HEK293T (cell line): ENCODE data around the gene FCHSD1.
A peak's percentile ranks its signal among the peaks of the same experiment; 100 is the strongest.

Experiments
- CTCF ChIA-PET: fragments of 350-600 bp; formaldehyde crosslinking; extraction: SDS; loops from one replicate; lab custom pipeline; 2021; ENCODE audit warnings: antibody characterized with exemption, inconsistent platforms; lab: Yijun Ruan, JAX
- POLR2A ChIA-PET: fragments of 350-600 bp; formaldehyde crosslinking; extraction: SDS; loops from one replicate; lab custom pipeline; 2020; ENCODE audit warnings: antibody characterized with exemption, inconsistent platforms; lab: Yijun Ruan, JAX
- DNase-seq: peaks from one replicate; pipeline ENCODE4 v3.0.0; 2012; ENCODE audit warnings: mixed read lengths; ENCODE audit errors: extremely low spot score
- ARNT ChIP-seq: fragments of 450-650 bp; IDR thresholded peaks from 2 replicates; pipeline ENCODE4 v1.6.1; 2017; ENCODE audit warnings: mild to moderate bottlenecking
- BHLHE40 ChIP-seq: fragments of 450-650 bp; IDR thresholded peaks from 2 replicates; pipeline ENCODE4 v1.6.1; 2016; ENCODE audit warnings: mild to moderate bottlenecking, moderate library complexity, borderline replicate concordance
- CTBP1 ChIP-seq: fragments of 450-650 bp; IDR thresholded peaks from 2 replicates; pipeline ENCODE4 v1.6.1; 2016; ENCODE audit warnings: borderline replicate concordance
- ELF4 ChIP-seq: fragments of 450-650 bp; IDR thresholded peaks from 2 replicates; pipeline ENCODE4 v1.6.1; 2017; ENCODE audit warnings: antibody characterized with exemption
- FOXA1 ChIP-seq: fragments of 450-650 bp; IDR thresholded peaks from 2 replicates; pipeline ENCODE4 v1.6.1; 2016; ENCODE audit warnings: mild to moderate bottlenecking
- FOXK2 ChIP-seq: fragments of 450-650 bp; IDR thresholded peaks from 2 replicates; pipeline ENCODE4 v1.6.1; 2016; ENCODE audit warnings: mild to moderate bottlenecking
- FOXM1 ChIP-seq: fragments of 450-650 bp; IDR thresholded peaks from 2 replicates; pipeline ENCODE4 v1.6.1; 2017; ENCODE audit warnings: mild to moderate bottlenecking, borderline replicate concordance
- HDGF ChIP-seq: fragments of 450-650 bp; IDR thresholded peaks from 2 replicates; pipeline ENCODE4 v1.6.1; 2017; ENCODE audit warnings: antibody characterized with exemption, borderline replicate concordance
- L3MBTL2 ChIP-seq: fragments of 450-650 bp; conservative IDR thresholded peaks from 2 replicates; pipeline ENCODE4 v1.6.1; 2016; ENCODE audit warnings: mild to moderate bottlenecking
- LEF1 ChIP-seq: fragments of 450-650 bp; IDR thresholded peaks from 2 replicates; pipeline ENCODE4 v1.6.1; 2017; ENCODE audit warnings: mild to moderate bottlenecking, borderline replicate concordance
- NFRKB ChIP-seq: fragments of 450-650 bp; IDR thresholded peaks from 2 replicates; pipeline ENCODE4 v1.6.1; 2016; ENCODE audit warnings: mild to moderate bottlenecking, moderate library complexity
- SP1 ChIP-seq: fragments of 450-650 bp; IDR thresholded peaks from 2 replicates; pipeline ENCODE4 v1.6.1; 2017
- SUZ12 ChIP-seq: fragments of 450-650 bp; IDR thresholded peaks from 2 replicates; pipeline ENCODE4 v1.6.1; 2016; ENCODE audit warnings: mild to moderate bottlenecking
- TARDBP ChIP-seq: fragments of 450-650 bp; IDR thresholded peaks from 2 replicates; pipeline ENCODE4 v1.6.1; 2016
- ZNF384 ChIP-seq: fragments of 450-650 bp; IDR thresholded peaks from 2 replicates; pipeline ENCODE4 v1.6.1; 2016
- TF ChIP-seq, protein P1 (sequence below): fragments of 450-650 bp; IDR thresholded peaks from 2 replicates; pipeline ENCODE4 v1.6.1; 2016

The FCHSD1 gene

DNA sequence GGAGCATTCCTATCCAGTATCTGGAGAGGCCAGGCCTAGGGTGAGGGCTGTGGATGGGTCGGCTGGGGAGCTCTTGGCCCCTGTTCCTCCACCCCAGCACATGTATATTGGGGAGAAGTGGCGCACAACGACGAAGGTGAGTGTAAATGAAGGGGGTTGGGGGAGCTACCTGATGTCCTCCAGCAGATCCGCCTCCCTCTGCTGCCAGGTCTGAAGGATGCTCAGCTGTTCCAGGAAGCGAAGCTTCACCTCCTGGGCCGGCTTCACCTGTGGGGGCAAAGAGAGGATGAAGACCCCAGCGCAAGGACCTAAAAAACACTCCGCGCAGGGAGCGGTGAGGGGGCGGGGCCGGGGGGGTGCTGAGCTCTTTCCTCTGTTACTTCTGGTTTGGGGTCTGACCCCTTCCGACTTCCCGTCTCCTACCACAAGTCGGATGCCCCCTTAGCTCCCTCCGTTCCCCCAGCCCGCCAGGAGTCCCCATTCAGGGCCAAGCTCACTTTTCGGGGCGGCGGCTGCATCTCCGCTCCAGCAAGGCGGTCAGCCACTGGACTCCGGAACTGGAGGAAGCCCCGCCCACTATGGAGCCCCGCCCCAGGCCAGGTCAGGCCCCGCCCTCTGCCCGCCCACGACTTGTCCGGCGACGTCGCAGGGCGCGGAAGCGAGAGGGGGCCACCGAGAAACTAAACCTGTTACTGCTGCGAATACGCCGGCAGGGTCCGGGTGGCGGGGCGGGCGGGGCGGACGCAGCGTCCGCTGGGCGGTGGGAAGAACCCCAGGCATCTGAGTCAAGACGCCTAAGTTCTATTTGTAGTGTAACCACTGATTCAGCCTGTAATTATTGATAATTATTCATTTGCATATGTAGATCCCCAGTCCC, at the start of gene FCHSD1:
FCHSD1 (minus strand) TSS at position 568 of the 877 bp plus-strand sequence; CDS start at position 518, 50 bp downstream.
- ChIA-PET POLR2A (interaction anchor here (0.6 to 2.4 kb wide), 5 partner anchors 8 to 43 kb away, joined by 3 to 25 read pairs (median 5); partner anchors contain the start of genes HDAC3 and RELL2), CTCF (interaction anchor here (0.9 to 1.0 kb wide), 2 partner anchors 10 to 14 kb away, joined by 3 read pairs; no protein-coding TSS in a partner anchor)

DNA sequence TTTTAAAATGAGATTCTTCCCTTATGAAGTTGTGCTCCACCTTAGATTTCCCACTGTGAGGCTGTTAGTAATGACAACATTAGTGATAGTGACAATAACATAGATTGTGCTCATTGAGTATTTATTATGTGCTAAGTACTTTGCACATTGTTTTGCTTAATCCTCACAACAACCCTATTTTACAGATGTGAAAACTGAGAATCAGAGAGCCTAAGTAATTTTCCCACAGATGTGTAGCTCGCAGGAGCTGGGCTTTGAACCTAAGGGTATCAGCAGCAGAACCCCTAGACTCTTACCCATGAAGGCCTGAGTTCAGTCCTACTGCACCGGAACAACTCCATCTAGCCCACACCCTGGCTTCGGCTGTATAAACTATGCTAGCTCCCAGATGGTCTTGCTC, 46.4 kb upstream of the FCHSD1 start:
- TF ChIP-seq BHLHE40 = no peak
- no peak for TF ChIP-seq TARDBP
- TF ChIP-seq ZNF384 = no peak
- no peak for TF ChIP-seq HDGF
- no peak for TF ChIP-seq FOXA1
- TF ChIP-seq L3MBTL2 = no peak
- no peak for TF ChIP-seq LEF1
- TF ChIP-seq ELF4 = no peak
- TF ChIP-seq CTBP1 = no peak
- TF ChIP-seq FOXK2 = no peak
- CTCF ChIA-PET = interaction anchor here (1.2 kb wide), 1 partner anchor 181 kb away, joined by 3 read pairs; the partner anchor contains the start of gene PCDH1
- POLR2A ChIA-PET = no interaction called here
- DNase-seq = no peak

More for the DNA sequence above, at the start of gene FCHSD1:
- TF ChIP-seq LEF1 = no peak
- no peak for TF ChIP-seq SP1
- TF ChIP-seq BHLHE40 = no peak
- no peak for TF ChIP-seq FOXK2
- no peak for TF ChIP-seq TARDBP
- no peak for TF ChIP-seq SUZ12
- no peak for TF ChIP-seq ARNT
- no peak for TF ChIP-seq L3MBTL2
- no peak for TF ChIP-seq NFRKB
- TF ChIP-seq FOXM1 = no peak
- no peak for TF ChIP-seq ZNF384
- no peak for TF ChIP-seq HDGF
- no peak for TF ChIP-seq CTBP1
- no peak for TF ChIP-seq ELF4
- TF ChIP-seq, protein P1, sequence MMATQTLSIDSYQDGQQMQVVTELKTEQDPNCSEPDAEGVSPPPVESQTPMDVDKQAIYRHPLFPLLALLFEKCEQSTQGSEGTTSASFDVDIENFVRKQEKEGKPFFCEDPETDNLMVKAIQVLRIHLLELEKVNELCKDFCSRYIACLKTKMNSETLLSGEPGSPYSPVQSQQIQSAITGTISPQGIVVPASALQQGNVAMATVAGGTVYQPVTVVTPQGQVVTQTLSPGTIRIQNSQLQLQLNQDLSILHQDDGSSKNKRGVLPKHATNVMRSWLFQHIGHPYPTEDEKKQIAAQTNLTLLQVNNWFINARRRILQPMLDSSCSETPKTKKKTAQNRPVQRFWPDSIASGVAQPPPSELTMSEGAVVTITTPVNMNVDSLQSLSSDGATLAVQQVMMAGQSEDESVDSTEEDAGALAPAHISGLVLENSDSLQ = no peak
- no peak for TF ChIP-seq FOXA1
- DNase-seq = peak; percentile 98

DNA sequence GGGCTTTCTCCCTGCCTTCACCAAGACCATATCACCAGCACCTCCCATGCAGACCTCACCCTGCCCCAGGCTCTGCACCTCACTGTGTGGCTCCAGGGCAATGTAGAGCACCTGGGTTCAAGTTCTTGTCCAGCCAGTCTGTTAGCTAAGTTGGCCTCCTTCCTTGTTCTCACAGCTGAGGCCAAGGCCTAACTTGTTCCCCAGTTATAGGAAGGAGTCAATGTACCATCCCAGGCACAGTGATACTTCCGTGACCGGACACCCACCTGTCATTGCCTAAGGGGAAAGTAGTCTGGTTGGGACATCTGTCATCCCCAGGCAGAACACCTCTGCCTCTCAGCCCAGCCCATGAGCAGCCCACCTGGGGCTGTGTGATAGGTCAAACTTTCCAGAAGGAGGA, 45.2 kb upstream of the FCHSD1 start:
- ChIA-PET POLR2A (interaction anchor here (1.0 kb wide), 2 partner anchors 227 to 273 kb away, joined by 3 read pairs; partner anchors contain the start of gene DELE1), CTCF (interaction anchor here (0.6 to 2.2 kb wide), 8 partner anchors 27 to 447 kb away, joined by 3 to 9 read pairs (median 4); partner anchors contain the start of gene PCDH1)
- no peak for TF ChIP-seq SUZ12
- no peak for TF ChIP-seq HDGF
- no peak for TF ChIP-seq FOXM1
- no peak for TF ChIP-seq FOXK2
- TF ChIP-seq BHLHE40 = no peak
- TF ChIP-seq TARDBP = no peak
- TF ChIP-seq L3MBTL2 = no peak
- TF ChIP-seq CTBP1 = no peak
- no peak for TF ChIP-seq ELF4
- TF ChIP-seq FOXA1 = no peak
- no peak for TF ChIP-seq NFRKB
- no peak for TF ChIP-seq SP1
- TF ChIP-seq, protein P1 = no peak
- no peak for TF ChIP-seq ZNF384
- TF ChIP-seq ARNT = no peak
- no peak for TF ChIP-seq LEF1
- no peak for DNase-seq

DNA sequence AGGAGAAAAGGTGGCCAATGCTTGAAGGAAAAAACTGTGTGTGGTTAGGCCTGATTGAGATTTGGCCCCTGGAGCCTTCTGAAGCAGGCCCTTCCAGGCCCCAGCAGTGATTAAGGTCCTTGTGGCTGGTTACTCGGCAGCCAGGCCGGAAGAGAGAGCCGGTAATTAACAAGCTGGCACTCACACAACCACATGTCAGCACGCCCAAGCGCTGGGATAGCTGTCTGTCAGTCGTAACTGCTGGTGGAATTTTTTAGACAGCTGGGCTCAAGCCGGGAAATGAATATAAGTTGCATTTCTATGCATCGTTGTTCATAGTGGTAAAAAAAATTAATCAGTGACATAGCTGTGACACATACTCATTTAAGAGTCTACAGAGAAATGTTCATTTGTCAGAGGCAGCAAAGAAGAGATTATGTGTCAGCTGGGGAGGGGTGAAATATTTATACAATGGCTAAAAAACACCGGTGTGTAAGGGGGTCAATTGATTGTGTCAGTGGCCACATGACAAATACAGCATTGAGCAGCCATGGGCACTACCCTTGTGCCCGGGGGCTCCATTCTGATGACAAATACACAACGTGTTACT, 44.5 kb upstream of the FCHSD1 start:
- POLR2A ChIA-PET = interaction anchor here (1.0 kb wide), 1 partner anchor 228 kb away, joined by 3 read pairs; the partner anchor contains the start of gene DELE1
- no peak for DNase-seq
- CTCF ChIA-PET = interaction anchor here (0.6 to 2.2 kb wide), 7 partner anchors 26 to 447 kb away, joined by 3 to 9 read pairs (median 4); partner anchors contain the start of gene PCDH1
- TF ChIP-seq SUZ12 (no peak), FOXM1 (no peak), FOXK2 (no peak), SP1 (no peak), L3MBTL2 (no peak), HDGF (no peak), ARNT (no peak), BHLHE40 (no peak), NFRKB (no peak), FOXA1 (no peak), ELF4 (no peak), CTBP1 (no peak), TARDBP (no peak)
- TF ChIP-seq, protein P1 = no peak

DNA sequence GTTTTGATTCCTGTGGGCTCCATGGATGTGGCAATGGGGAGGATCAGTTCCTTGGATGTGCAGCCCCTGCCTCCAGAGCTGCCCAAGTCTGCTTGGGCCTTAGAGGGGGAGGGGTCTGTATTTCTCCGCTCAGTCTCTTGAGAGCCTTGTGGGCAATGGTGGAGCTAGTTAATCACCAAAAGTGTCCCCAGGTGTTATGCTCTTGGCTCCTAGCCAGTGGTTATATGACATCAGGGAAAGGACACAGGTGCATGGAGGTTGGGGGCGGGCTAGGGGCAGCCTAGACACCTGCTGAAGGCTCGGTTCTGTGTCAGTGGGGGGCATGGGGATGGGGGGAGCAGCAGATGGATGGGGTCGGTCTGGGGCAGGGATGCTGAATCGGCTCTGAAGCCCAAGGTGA, 43.3 kb upstream of the FCHSD1 start:
- POLR2A ChIA-PET = no interaction called here
- DNase-seq = no peak
- TF ChIP-seq, protein P1 = no peak
- TF ChIP-seq BHLHE40 (no peak), TARDBP (no peak), NFRKB (no peak), SP1 (no peak), FOXA1 (no peak), ZNF384 (no peak), CTBP1 (no peak), SUZ12 (no peak), FOXM1 (no peak), ARNT (no peak), HDGF (no peak), L3MBTL2 (no peak), FOXK2 (no peak), ELF4 (no peak), LEF1 (no peak)
- CTCF ChIA-PET = interaction anchor here (0.8 to 2.2 kb wide), 2 partner anchors 118 to 266 kb away, joined by 4 to 8 read pairs; no protein-coding TSS in a partner anchor
